ENCODE data around the gene S100A14. TPM values are rescaled to one million over a fixed set of nuclear protein-coding genes. Genes with fewer than 3 reads are reported as not detected.
"Not testable (repeated sequence)": the region's sequence is repeated elsewhere in the genome, so short reads cannot be mapped to it uniquely, and the experiment has no call there.

The S100A14 gene
- total RNA-seq, 4 donors from 2014 or later, result 106 to 391 (median 293) TPM

DNA sequence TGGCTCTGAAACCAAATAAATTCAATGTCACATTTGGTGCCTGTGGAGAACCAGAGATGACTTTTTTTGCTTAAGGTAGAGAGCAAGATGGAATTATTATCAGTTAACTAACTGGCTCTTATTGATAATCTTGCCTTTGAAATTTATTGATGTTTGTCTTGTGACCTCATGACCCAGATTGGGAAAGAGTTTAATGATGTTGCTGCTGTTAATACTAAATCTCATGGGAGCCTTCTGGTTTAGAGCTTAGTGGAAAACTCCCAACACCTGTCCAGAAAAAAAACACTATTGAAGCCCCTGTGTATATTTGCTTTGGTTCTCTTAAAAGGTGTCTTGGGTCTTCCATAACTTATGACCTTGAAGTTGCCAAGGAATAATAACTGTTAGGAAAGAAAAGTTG is 27.7 kb upstream of the S100A14 start:
- Histone ChIP-seq H3K27me3 (no peaks in the 10 kb centered on the region), H3K9me3 (no peaks in the 10 kb centered on the region), H3K4me3 (no peak overlapping the region), H3K27ac (no peak overlapping the region), H3K36me3 (peaks cover 3 to 84% (median 5%) of the 10 kb centered on the region in 3 donors), H3K4me1 (peaks cover 0 to 8% (median 0%) of the 10 kb centered on the region in 4 donors)
- TF ChIP-seq, protein P1, sequence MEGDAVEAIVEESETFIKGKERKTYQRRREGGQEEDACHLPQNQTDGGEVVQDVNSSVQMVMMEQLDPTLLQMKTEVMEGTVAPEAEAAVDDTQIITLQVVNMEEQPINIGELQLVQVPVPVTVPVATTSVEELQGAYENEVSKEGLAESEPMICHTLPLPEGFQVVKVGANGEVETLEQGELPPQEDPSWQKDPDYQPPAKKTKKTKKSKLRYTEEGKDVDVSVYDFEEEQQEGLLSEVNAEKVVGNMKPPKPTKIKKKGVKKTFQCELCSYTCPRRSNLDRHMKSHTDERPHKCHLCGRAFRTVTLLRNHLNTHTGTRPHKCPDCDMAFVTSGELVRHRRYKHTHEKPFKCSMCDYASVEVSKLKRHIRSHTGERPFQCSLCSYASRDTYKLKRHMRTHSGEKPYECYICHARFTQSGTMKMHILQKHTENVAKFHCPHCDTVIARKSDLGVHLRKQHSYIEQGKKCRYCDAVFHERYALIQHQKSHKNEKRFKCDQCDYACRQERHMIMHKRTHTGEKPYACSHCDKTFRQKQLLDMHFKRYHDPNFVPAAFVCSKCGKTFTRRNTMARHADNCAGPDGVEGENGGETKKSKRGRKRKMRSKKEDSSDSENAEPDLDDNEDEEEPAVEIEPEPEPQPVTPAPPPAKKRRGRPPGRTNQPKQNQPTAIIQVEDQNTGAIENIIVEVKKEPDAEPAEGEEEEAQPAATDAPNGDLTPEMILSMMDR (IDR thresholded peaks at IDR 0.05), result no peak
- no peak for TF ChIP-seq POLR2A (IDR thresholded peaks at IDR 0.05)
- no peak for DNase-seq

DNA sequence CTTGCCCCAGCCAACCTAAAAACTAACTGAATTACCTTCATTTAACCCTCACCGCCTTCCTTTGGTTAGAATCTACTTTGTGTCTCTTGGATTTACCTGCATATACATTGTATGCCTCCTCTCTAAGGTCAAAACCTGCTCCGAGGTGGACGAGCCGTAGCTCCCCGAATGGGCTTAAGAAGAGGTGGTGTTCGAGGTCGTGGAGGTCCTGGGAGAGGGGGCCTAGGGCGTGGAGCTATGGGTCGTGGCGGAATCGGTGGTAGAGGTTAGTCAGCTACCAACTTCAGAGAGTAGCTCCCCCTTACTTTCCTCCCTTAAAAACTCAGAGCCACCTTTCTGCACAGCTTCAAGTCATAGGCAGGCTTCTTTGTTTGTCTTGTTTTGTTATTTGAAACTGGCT is 27.0 kb upstream of the S100A14 start:
- peaks cover 0 to 8% (median 0%) of the 10 kb centered on the region in 4 donors for H3K4me1 ChIP-seq
- no peak for TF ChIP-seq POLR2A (IDR thresholded peaks at IDR 0.05)
- TF ChIP-seq, protein P1 (IDR thresholded peaks at IDR 0.05), result no peak
- H3K9me3 ChIP-seq, result no peaks in the 10 kb centered on the region
- H3K27ac ChIP-seq, result no peak overlapping the region
- H3K27me3 ChIP-seq, result no peaks in the 10 kb centered on the region
- DNase-seq, result peak in 1 of 3 donors; percentile 34
- H3K36me3 ChIP-seq, result peaks cover 3 to 91% (median 5%) of the 10 kb centered on the region in 3 donors
- no peak overlapping the region for H3K4me3 ChIP-seq

DNA sequence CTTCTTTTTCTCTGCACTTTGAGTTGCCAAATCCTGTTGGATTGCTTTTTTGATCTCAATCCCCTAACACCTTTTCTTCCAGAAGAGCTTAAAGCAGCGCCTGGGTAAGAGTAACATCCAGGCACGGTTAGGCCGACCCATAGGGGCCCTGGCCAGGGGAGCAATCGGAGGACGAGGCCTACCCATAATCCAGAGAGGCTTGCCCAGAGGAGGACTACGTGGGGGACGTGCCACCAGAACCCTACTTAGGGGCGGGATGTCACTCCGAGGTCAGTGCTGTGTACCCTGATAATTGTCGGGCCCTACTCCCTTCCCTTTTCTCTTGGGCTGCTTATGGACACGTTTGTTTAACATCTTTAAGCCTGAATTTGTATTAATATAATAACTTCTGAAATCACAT is 26.0 kb upstream of the S100A14 start:
- Histone ChIP-seq H3K9me3 (no peaks in the 10 kb centered on the region), H3K27ac (no peak overlapping the region), H3K27me3 (no peaks in the 10 kb centered on the region), H3K4me3 (no peak overlapping the region), H3K36me3 (peaks cover 3 to 99% (median 5%) of the 10 kb centered on the region in 3 donors), H3K4me1 (peaks cover 0 to 9% (median 0%) of the 10 kb centered on the region in 4 donors)
- peak in 1 of 3 donors; percentile 41 for DNase-seq
- no peak for TF ChIP-seq POLR2A (IDR thresholded peaks at IDR 0.05)
- TF ChIP-seq, protein P1 (IDR thresholded peaks at IDR 0.05), result no peak

DNA sequence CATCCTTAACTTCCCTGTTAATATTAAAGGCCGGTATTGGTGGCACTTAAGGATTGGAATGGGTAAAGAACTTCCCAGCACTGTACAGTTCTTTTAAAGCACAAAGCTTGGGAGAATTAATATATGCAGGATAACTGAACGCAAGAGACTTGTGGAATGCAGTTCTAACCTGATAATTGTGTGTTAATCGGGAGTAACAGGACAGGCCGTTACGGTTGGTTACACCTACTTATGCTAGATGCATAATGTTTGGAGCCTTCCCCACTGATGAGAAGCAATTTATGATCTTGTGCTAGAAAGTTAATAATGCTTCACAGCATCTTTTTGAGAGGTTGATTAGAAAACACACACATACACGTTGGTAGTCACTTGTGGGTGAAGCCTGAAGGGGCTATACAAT is 24.7 kb upstream of the S100A14 start:
- Histone ChIP-seq H3K36me3 (peaks cover 3 to 99% (median 5%) of the 10 kb centered on the region in 3 donors), H3K9me3 (no peaks in the 10 kb centered on the region), H3K27ac (no peak overlapping the region), H3K27me3 (no peaks in the 10 kb centered on the region), H3K4me3 (no peak overlapping the region), H3K4me1 (peaks cover 0 to 22% (median 2%) of the 10 kb centered on the region in 4 donors)
- TF ChIP-seq, protein P1 (IDR thresholded peaks at IDR 0.05), result no peak
- no peak for TF ChIP-seq POLR2A (IDR thresholded peaks at IDR 0.05)
- DNase-seq, result no peak

DNA sequence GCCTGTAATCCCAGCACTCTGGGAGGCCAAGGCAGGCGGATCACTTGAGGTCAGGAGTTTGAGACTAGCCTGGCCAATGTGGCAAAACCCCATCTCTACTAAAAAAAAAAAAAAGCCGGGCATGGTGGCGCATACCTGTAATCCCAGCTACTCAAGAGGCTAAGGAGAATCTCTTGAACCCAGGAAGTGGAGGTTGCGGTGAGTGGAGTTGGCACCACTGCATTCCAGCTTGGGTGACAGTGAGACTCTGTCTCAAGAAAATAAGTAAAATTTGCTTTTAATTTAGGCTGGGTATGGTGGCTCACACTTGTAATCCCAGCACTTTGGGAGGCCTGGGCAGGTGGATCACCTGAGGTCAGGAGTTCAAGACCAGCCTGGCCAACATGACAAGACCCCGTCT is 24.1 kb upstream of the S100A14 start:
- Histone ChIP-seq H3K36me3 (peaks cover 3 to 94% (median 3%) of the 10 kb centered on the region in 3 donors), H3K4me1 (peaks cover 0 to 28% (median 6%) of the 10 kb centered on the region in 4 donors)
- H3K27ac ChIP-seq, H3K4me3 ChIP-seq, H3K9me3 ChIP-seq, H3K27me3 ChIP-seq: not testable (repeated sequence)
- peak in 1 of 3 donors; percentile 19 for DNase-seq

DNA sequence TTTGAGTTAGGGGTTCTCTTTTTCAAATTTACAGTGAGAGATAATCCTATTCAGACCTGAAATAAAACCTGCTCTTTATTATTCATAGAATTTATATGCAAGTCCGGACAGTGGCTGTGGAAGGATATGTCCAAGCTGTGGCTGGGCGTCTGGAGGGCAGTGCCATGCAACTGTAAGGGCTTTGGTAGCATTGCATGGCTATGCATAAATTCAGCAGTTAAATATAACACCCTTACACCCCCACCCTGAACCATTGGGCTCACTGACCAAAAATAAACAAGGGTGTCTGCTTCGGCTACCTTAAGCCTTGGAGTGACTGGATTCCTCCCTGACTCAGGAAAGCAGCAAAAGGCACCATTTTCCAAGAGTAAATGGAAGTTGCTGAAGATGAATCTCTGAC is 23.2 kb upstream of the S100A14 start:
- Histone ChIP-seq H3K9me3 (no peaks in the 10 kb centered on the region), H3K27ac (no peak overlapping the region), H3K27me3 (no peaks in the 10 kb centered on the region), H3K4me3 (no peak overlapping the region), H3K4me1 (peaks cover 0 to 32% (median 9%) of the 10 kb centered on the region in 4 donors), H3K36me3 (peaks cover 3 to 86% (median 3%) of the 10 kb centered on the region in 3 donors)
- DNase-seq, result peak in 1 of 3 donors; percentile 27
- TF ChIP-seq, protein P1 (IDR thresholded peaks at IDR 0.05), result no peak
- TF ChIP-seq POLR2A (IDR thresholded peaks at IDR 0.05), result no peak

Measured in Peyer's patch (tissue), 4 donors.